HG02852 (cell line): ENCODE results near the gene NPAS2.

Experiments
- ATAC-seq: cut with Tn5 transposase; IDR thresholded peaks from one replicate; pipeline ENCODE4 v1.9.1; 2021; ENCODE audit warnings: mild to moderate bottlenecking, moderate library complexity; ENCODE audit not compliant: unreplicated experiment

NPAS2 gene

DNA sequence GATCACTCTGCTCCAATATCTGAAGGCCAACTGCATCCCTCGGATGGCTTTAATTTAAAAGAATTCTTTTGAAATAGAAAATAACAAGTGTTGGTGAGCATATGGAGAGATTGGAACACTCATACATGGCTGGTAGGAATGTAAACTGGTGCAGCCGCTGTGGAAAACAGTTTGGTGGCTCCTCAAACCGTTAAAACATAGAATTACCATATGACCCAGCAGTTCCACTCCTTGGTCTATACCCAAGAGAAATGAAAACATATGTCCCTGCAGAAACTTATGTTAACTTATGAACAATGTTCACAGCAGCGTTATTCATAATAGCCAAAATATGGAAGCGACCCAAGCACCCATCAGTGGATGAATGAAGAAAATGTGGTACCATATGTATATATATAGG, 60.1 kb downstream of the NPAS2 start:
- no peak for ATAC-seq

DNA sequence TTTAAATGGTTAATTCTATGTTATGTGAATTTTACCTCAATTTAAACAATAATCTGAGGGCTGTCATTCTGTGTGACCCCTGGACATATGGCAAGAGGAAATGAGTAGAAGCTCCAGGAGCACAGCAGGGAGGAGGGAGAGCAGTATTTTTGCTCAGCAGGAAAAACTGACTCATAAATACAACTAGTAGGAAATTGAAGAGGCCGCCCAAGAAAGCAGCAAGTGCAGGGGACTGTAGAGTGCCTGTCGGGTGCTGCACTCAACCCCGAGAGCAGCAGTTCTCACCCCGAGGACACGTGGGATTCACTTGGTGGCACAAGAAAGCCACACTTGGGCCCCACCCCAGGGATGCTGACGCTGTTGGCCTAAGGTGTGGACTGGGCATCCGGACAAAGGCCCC, 60.8 kb downstream of the NPAS2 start:
- ATAC-seq = no peak

DNA sequence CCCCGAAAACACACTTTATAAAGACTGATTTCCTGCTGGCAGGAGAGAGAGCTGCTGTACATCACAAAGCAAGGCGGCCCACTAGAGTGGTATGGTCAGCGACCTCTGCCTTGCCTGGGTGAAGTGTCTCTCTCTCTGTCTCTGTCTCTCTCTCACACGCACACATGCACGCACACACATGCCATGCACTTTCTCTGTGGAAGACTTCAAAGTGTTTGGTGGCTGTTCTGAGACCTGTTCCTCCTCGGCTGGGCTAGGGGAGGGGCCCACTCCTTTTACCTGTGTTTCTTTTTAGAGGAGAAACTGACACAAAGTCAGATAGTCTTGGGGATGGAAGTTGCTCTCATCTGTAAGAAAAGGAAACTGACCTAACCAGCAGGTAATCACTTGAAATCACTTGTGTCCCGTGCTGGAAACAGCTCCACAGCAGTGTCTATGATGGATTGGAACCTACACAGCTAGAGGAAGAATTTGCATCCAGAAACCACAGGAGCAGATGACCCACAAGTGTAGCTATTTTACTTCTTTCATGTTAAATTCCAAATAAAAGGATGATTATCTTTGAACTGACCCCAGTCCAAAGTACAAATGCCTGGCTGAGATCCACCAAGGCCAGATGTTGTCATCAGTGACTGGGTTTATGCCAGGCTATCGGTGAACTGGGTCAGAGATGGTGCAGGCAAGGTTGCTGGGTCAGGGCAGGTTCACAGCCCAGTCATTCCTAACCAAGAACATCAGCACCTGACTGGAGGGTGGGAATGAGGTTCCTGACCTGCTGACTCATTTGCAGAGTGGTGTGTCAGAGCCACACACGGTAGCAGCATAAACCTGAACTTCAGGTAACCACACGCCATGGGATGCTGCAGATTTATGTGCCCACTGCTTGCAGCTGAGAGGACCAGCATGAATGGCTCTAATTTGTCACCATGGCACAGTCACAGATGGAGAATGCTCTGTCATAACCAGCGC, 63.0 kb downstream of the NPAS2 start:
- ATAC-seq = peak; percentile 69

DNA sequence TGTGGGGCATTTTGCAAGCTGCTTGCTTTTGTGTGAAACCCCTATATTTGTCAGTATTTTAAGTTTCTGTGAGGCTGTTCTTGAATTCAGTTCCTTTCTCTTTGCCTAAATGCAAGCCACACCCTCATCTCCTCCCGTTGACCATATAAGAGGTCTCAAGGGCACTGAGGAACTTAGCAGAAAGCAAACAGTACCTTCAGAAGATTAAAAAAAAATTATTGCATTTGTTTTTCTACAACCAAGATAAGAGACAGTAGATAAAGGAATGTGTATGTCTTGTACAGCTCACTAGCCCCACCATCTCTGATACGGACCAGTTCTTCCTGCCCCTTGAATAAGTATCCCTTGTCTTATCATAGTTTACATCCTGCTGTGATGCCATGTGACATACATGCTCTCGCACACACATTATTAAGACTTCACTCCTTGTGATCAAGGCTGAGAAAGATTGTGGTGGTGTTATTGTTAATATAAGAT, 64.2 kb downstream of the NPAS2 start:
- ATAC-seq = no peak

DNA sequence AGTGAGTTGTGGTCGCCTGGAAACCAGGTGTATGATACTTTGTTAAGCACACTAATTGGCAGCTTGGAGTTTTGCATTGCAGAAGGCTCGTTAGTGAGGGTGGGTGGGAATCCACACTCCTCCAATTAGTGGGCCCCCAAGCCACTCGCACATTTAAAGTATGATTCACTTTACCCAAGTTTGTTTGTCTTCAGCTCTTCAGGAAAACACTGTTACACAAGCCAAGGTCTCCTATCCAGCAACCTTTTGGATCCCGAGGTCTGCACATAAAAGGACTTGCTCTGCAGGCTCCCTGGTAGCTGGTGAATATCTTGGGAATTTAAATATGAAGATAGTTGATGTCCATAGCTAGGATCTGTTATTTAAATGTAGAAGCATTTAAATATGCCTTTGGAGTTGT, 66.1 kb downstream of the NPAS2 start:
- no peak for ATAC-seq

DNA sequence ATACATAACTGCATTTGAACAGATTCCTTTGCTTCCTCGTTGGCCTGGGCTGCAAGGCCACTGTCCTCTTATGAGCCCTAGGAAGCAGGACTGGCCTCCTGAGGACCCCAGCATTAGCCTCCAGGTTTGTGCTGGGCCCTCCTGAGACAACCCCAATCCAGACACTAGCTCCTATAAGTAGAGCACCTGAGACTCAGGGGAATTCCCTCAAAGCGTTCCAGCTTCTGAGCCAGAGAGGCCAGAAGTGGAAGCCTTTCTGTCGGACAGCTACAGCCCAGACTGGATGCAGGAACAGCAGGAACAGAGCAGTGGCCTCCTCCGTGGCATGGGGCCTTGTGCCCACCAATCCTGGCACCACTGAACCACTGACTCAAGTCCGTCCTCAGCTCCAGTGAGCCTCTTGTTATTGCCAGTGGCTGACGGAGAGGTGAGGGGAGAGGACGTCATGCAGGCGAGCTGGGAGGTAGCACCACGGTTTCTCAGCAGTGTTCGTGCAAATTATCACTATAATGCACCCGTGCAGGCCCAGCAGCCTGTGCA, 67.2 kb downstream of the NPAS2 start:
- ATAC-seq = no peak

DNA sequence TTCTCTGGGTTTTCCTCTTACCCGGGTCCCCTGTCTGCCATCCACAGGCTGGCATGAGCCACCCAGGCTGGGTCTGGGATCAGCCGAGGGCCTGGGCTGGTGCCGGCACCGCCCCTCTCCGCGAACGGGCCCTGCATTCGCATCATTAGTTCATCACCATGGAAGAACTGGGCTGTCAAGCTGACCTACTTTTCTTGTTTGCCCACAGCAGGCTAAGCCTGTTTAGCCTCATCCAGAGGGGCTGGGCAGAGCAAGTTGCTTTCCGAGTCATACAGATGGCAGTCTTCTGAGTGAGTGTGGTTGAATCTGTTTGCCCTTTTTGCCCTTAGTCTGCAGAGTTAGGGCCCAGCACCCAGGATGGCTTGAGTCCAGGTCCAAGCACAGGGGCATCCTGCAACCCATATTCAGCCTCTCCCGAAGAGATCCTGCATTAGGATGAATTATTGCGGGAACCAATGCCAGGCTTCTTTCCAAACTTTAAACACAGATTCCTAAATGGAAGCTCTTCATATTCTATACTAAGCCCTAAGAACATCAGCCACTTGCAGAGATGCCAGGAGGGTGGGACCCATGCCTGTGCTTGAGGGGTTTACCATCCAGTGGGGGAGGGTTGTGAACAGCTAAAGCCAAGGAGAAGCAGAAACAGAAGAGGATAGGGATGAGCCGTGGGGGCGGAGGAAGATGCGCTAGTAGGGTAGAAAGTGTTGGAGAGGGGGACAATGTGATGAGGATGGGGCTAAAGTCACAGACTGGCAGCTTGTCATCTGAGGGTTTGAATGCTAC, 68.0 kb downstream of the NPAS2 start:
- ATAC-seq = no peak

DNA sequence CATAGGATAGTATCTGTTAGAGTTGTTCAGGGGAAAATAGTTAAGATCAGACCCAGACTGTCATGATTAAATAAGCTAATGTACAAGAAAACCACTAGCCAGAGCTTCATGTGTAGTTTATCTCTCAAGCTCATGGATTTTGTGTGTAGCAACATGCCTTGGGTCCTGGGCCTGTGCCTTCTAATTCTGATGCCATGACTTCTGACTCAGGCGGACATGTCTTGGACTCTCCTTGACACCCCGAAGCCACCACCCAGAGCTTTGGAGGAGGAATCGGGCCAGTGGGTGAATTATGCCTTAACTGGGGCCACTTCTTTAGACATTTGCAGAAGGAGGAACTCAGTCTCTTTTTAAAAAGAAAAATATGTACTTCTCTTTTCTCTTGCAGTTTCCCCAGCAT, 68.7 kb downstream of the NPAS2 start:
- ATAC-seq = no peak

DNA sequence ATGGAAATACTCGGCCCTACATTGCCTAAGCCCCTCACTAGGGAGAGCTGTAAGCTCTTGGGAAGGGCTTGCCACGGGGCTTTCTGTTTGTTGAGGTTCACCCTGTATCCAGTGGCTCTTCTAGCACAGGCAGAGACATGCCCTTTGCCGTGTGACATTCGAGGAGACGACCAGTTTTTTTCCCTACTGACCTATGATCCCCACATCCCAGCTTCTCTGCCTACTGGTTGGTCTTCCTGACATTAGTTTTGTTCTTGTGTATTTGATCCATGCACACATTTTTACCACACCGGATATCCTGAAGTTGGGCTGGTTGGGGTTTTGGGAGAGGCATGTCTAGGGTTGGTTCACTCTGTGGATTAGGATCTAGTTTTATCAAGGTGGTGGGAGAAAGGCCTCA, 69.3 kb downstream of the NPAS2 start:
- no peak for ATAC-seq

DNA sequence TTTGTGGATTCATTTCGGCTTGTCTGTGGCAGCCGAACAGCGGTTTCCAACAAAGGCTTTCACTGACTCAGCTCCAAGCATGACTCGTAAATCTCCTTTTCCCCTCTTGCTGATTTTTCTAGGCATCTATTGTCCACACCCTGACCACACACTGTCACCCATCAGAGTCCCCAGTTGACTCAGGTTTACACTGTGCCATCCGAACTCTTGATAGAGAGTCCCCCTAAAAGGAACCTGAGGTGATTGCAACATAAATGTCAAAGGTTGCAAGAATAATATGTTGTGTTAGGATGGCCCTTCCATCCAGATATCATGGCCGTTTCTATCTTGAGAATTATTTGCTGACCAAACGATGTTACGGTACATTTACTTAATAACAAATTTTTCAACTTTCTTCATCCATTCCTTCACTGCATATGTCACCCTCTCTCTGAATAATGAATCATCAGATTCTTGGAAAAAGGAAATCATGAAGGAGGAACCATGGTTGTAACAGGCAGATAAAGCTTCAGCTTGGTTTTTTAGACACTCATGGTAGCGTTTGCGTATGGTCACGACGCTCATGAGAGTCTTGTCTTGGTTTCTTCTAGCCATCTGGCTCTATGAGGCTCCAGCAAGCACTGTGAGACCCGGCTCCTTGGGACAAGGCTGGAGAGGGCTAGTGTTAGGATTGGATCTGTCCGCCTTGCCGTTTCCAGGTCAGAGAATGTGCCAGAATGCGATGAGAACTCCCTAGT, 72.1 kb downstream of the NPAS2 start:
- no peak for ATAC-seq

DNA sequence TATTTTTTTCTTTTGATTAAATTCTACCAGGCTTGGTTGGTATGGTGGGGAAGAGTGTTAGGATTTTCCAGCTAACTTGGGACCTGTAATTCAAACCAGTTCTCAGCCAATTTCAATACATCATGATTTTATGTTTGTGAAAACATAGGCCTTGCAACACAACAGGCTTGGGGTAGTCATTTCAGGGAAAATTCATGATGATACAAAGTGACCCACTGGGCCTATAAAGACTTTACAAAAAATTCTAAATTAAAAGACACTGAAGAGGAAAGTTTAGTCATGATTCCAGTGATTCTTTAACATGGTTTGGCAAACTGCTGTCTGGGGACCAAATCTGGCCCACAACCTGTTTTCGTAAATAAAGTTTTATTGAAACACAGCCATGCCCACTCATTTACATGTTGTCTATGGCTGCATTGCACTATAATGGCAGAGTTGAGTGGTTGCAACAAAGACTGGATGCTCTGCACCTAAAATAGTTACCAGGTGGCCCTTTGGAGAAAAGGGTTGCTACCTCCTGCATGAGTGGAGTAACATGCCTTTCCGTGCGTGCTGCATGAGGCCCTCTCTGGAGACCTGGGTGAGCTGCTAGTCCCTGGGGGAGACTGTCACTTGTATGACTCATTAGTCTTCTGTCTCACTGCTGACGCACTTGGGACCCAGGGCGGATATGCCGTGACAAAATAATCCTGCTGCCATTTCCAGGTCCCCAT, 73.6 kb downstream of the NPAS2 start:
- ATAC-seq = no peak

DNA sequence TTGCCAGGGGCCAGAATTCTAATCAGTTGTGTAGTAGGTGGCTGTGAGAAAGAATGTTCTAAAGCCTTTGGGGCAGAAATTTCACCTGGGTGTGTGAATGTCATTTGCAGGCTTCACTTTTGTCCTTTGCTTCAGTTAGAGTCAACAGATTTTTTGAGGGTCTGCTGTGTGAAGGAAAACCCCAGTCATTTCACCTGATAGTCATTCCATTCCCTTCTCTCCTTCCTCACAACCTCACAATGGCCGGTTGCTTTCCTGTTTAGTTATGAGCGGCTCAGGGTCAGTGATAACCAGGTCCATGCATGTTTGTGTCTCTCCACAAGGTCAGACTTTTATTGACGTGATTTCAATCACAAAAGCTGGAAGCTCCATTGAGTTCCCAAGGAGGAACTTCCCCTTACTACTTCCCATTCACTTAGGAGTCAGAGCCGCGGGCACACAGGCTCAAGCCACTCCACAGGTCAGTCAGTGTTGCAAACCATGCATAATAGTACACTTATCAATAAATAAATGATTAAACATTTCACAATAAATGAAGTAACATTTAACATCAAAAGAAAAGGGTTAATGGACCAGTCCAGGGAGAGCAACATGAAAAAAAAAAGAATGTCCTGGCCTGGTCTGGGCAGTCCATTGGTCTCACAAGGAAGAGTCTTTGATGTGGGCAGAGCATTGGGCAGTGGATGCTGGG, 74.3 kb downstream of the NPAS2 start:
- no peak for ATAC-seq

DNA sequence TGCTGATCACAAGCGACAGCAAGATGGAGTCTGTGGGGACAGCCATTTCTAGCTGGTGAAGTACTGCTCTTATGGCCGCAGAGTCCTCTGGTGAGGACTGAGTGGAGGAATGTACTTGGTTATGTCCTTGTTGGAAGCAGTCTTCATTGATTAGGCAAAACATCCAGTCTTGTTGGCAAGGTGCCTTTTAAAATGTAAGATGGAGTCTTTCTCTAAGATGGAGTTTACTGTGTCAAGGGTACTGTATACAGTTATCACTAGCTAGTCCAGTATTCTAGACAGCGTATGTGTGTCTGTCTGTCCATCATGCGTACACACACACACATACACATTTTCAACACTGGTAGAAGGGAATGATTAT, 74.8 kb downstream of the NPAS2 start:
- no peak for ATAC-seq

DNA sequence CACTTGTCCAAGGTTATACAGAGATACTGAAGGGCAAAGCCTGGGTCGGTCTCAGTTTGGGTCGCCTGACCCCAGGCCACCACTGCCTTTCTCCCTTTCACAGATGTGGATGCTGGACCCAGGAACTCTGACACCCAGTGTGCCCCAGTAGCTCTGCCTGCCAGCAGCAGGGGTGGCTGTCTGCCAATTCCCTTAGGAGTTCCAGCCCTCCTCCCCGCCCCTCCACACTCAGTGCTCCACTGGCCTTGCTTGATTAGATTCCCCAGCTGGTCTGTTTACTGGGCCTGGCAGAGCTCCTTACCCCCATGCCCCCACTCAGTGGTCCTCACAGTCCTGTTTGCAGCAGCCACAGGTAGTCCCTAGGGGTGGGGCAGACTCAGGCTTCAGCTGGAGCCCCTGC, 75.5 kb downstream of the NPAS2 start:
- ATAC-seq = no peak

DNA sequence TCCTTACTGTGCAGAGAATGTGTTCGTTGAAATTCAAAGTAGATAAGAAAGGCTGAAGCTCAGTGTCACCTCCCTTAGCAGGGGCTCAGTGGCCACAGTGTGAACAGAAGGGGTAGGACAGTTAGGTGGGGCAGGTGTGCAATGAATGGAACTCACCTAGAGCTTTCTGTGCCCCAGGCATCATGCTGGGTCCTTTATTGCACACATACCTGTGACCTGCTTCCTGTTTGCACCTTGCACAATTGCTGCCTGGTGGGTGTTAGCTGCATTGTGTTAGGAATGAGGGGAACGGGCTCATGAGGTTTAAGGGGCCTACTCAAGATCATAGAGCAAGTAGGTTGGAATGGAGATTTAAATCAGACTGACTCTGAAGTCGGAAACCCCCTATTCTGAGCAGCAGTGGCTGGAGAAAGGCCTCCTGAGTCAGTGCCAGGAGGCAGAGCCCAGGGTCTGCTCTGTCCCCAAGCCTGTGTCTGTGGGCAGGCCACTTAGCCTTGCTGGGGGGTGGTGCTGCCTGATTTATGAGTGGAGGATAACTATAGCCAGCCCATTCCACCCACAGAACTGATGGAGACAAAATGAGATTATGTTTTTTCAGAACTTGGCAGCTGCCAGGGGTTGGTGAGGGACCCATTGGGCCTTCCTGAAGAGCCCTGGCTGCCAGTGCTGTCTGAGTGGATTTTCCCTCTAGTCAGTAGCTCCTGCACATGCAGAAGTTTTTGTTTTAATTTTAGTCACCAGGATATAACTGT, 76.2 kb downstream of the NPAS2 start:
- ATAC-seq = no peak

DNA sequence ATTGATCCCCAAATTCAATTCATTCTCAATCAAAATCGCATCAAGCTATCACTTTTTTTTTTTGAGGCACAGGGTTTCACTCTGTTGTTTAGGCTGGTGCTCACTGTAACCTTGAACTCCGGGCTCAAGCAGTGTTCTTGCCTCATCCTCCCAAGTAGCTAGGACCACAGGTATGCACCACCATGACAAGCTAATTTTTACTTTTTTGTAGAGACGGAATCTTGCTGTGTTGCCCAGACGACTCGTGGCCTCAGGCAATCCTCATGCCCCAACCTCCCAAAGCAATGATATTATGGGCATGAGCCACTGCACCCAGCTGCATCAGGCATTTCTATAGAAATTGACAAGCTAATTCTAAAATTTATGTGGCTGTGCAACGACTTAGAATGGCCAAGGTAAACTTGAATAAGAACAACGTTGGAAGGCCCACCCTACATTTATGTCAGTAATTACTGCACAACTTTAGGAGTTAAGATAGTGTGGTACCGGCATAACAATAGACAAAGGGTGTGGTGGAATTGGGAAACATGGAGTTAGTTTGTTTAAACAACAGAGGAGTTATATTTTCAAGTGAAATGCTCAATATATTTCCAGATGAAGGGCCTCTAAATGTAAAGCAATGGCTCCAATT, 78.2 kb downstream of the NPAS2 start:
- no peak for ATAC-seq

DNA sequence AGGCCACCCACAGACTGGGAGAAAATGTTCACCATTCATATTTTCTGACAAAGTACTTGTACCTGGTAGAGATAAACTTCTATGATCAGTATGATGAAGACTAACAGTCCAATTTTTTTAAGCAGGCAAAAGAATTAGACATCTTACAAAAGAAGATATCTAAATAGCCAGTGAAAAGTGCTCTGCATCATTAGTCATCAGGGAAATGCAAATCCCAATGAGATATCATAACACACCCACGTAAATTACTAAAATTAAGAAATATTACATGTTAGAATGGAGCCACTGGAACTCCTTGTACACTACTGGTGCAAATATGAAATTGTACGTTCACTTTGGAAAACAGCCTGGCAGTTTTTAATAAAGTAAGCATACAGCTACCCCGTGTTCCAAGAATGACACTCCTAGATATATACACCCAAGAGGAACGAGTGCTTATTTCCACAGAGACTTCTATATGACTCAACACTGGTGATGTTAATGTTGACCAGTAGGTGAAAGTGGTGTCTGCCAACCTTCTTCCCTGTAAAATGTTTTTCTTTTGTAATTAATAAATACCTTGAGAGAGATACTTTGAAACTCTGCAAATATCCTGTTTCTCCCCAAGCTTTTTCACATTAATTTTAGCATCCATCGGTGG, 80.3 kb downstream of the NPAS2 start:
- ATAC-seq = no peak

DNA sequence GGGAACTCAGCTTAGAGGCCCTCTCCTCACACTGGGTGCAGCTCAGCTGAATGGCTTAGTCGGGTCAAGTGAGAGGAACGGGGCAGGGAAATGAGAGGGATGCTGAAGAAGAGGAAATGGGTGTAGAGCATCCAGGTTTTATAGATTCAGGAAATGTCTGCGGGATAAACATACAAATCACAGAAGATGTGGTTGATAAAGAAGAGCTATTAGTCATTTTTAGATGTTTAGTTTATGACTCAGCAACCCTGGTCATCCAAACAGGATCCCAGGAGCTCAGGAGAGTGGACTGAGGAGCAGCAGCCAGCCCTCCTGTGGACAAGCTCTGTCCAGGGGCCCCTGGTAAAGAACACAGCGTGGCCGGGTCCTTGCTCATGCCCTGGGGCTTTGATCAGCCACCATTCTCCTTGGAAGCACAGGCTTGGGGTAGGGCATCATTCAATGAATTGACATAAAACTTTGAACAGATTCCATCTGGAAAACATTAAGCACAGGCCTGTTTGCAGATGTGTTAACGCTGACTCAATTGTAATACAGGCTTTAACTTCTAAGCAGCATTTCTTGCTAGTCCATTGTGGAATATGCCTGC, 83.0 kb downstream of the NPAS2 start:
- ATAC-seq = no peak
